HG03520 (cell line): ENCODE data around the gene DIAPH2.

Source experiments
- ATAC-seq: cut with Tn5 transposase; IDR thresholded peaks from one replicate; pipeline ENCODE4 v1.9.1; 2021; ENCODE audit warnings: mild to moderate bottlenecking, moderate library complexity; ENCODE audit not compliant: unreplicated experiment

The DIAPH2 gene

GRCh38 chrX:97416461-97416860 lies 731.8 kb downstream of the DIAPH2 start:
- ATAC-seq = no peak

- no peak for ATAC-seq
Observed at GRCh38 chrX:97429101-97429500, 744.5 kb downstream of the DIAPH2 start.

- no peak for ATAC-seq
Observed at GRCh38 chrX:97431281-97431680, 746.6 kb downstream of the DIAPH2 start.

- no peak for ATAC-seq
Observed at GRCh38 chrX:97446298-97446882, 761.7 kb downstream of the DIAPH2 start.

- ATAC-seq = no peak
Observed at GRCh38 chrX:97447306-97447705, 762.7 kb downstream of the DIAPH2 start.

- ATAC-seq = no peak
Observed at GRCh38 chrX:97452283-97452682, 767.6 kb downstream of the DIAPH2 start.

- no peak for ATAC-seq
Observed at GRCh38 chrX:97461763-97462162, 777.1 kb downstream of the DIAPH2 start.

GRCh38 chrX:97471071-97471470 lies 786.4 kb downstream of the DIAPH2 start:
- no peak for ATAC-seq

- no peak for ATAC-seq
Observed at GRCh38 chrX:97474933-97475332, 790.3 kb downstream of the DIAPH2 start.

- no peak for ATAC-seq
Observed at GRCh38 chrX:97479106-97479890, 794.7 kb downstream of the DIAPH2 start.

- ATAC-seq = no peak
Observed at GRCh38 chrX:97481228-97481627, 796.6 kb downstream of the DIAPH2 start.

- ATAC-seq = no peak
Observed at GRCh38 chrX:97482666-97483300, 798.1 kb downstream of the DIAPH2 start.

GRCh38 chrX:97490656-97491055 lies 806.0 kb downstream of the DIAPH2 start:
- no peak for ATAC-seq

GRCh38 chrX:97494756-97495372 lies 810.2 kb downstream of the DIAPH2 start:
- peak; percentile 90 for ATAC-seq

- ATAC-seq = no peak
Observed at GRCh38 chrX:97498093-97498492, 813.5 kb downstream of the DIAPH2 start.

- ATAC-seq = no peak
Observed at GRCh38 chrX:97504431-97504830, 819.8 kb downstream of the DIAPH2 start.

GRCh38 chrX:97517763-97518162 lies 833.1 kb downstream of the DIAPH2 start:
- no peak for ATAC-seq

- no peak for ATAC-seq
Observed at GRCh38 chrX:97522307-97522706, 837.7 kb downstream of the DIAPH2 start.

GRCh38 chrX:97524340-97524739 lies 839.7 kb downstream of the DIAPH2 start:
- no peak for ATAC-seq

- no peak for ATAC-seq
Observed at GRCh38 chrX:97524997-97525396, 840.4 kb downstream of the DIAPH2 start.

- ATAC-seq = no peak
Observed at GRCh38 chrX:97525981-97526380, 841.3 kb downstream of the DIAPH2 start.

GRCh38 chrX:97527725-97528124 lies 843.1 kb downstream of the DIAPH2 start:
- no peak for ATAC-seq
